ENCODE measurements around the gene DENND1C. TPM values are rescaled to one million over a fixed set of nuclear protein-coding genes. Genes with fewer than 3 reads are reported as not detected.

DENND1C gene
- total and polyA plus RNA-seq, 8 donors, result 6.7 to 22.1 (median 18.8) TPM

DNA sequence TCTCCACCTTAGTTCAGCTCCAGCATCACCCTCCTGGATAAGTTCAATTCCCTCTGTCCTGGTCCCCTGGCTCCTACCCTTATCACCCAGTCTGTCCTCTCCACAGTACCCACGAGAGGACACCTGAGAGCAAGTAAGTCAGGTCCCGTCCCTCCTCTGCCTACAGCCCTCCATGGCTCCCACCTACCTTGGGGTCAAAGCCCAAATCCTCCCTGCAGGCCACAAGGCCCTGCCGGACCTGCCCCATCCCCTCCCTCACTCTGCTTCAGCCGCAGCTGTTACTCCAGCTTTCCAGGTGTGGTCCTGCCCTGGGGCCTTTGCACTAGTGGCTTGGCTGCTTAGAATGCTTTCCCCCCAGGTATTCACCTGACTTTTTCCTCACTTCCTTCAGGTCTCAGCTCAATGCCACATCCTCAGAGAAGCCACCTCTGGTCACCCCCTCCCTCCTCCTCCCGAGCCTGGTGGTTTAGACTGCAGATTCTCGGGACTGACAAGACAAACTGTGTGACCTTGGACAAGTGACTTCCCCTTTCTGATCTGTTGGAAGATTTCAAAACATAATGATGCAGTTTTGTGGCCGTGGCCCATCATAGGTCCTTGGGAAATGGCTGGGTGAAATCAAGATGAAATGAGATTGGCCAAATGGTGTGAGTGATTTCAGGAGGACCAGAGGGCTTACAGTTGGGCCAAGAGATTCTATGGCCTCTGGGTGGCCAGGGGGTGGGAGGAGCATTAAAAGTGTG lies 16.9 kb upstream of the DENND1C start:
- ATAC-seq (no peak), DNase-seq (no peak)
- TF ChIP-seq, protein P1, sequence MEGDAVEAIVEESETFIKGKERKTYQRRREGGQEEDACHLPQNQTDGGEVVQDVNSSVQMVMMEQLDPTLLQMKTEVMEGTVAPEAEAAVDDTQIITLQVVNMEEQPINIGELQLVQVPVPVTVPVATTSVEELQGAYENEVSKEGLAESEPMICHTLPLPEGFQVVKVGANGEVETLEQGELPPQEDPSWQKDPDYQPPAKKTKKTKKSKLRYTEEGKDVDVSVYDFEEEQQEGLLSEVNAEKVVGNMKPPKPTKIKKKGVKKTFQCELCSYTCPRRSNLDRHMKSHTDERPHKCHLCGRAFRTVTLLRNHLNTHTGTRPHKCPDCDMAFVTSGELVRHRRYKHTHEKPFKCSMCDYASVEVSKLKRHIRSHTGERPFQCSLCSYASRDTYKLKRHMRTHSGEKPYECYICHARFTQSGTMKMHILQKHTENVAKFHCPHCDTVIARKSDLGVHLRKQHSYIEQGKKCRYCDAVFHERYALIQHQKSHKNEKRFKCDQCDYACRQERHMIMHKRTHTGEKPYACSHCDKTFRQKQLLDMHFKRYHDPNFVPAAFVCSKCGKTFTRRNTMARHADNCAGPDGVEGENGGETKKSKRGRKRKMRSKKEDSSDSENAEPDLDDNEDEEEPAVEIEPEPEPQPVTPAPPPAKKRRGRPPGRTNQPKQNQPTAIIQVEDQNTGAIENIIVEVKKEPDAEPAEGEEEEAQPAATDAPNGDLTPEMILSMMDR (IDR thresholded peaks at IDR 0.05), result no peak
- intact Hi-C loops (cut with DNase I), result no loop called here
- Histone ChIP-seq H3K36me3 (no peaks in the 10 kb centered on the region), H3K9me3 (no peaks in the 10 kb centered on the region), H3K27me3 (peaks cover 23 to 47% of the 10 kb centered on the region in 2 donors), H3K4me1 (peaks cover 6 to 11% of the 10 kb centered on the region in 2 donors), H3K27ac (no peak overlapping the region), H3K4me3 (no peak overlapping the region)

DNA sequence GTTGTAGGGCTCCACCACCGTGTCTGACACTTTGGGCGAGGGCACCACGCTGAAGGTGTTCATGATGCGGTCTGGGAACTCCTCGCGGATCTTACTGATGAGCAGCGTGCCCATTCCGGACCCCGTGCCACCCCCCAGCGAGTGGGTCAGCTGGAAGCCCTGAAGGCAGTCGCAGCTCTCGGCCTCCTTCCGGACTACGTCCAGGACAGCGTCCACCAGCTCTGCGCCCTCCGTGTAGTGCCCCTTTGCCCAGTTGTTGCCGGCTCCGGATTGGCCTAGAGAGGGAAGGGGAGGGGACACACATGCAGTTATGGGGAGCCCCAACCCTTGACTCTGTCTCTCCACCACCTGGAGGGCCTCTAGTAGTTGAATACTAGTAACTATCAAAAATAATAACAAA lies 14.4 kb upstream of the DENND1C start:
- intact Hi-C loops (cut with DNase I), result no loop called here
- ATAC-seq, result no peak
- TF ChIP-seq, protein P1 (IDR thresholded peaks at IDR 0.05), result no peak
- peaks cover 0 to 7% of the 10 kb centered on the region in 2 donors for H3K9me3 ChIP-seq
- H3K4me3 ChIP-seq, result no peak overlapping the region
- H3K27me3 ChIP-seq, result peaks cover 3 to 22% of the 10 kb centered on the region in 2 donors
- no peak for DNase-seq
- H3K36me3 ChIP-seq, result no peaks in the 10 kb centered on the region
- H3K27ac ChIP-seq, result no peak overlapping the region
- H3K4me1 ChIP-seq, result no peaks in the 10 kb centered on the region

GRCh38 chr19:6494438-6495036 lies 12.9 kb upstream of the DENND1C start:
- DNase-seq, result no peak
- Histone ChIP-seq H3K4me1 (no peaks in the 10 kb centered on the region), H3K4me3 (no peak overlapping the region), H3K9me3 (peaks cover 0 to 7% of the 10 kb centered on the region in 2 donors), H3K36me3 (no peaks in the 10 kb centered on the region), H3K27ac (no peak overlapping the region), H3K27me3 (peaks cover 0 to 8% of the 10 kb centered on the region in 2 donors)
- intact Hi-C loops (cut with DNase I), result no loop called here
- TF ChIP-seq, protein P1 (IDR thresholded peaks at IDR 0.05), result no peak
- no peak for ATAC-seq

DNA sequence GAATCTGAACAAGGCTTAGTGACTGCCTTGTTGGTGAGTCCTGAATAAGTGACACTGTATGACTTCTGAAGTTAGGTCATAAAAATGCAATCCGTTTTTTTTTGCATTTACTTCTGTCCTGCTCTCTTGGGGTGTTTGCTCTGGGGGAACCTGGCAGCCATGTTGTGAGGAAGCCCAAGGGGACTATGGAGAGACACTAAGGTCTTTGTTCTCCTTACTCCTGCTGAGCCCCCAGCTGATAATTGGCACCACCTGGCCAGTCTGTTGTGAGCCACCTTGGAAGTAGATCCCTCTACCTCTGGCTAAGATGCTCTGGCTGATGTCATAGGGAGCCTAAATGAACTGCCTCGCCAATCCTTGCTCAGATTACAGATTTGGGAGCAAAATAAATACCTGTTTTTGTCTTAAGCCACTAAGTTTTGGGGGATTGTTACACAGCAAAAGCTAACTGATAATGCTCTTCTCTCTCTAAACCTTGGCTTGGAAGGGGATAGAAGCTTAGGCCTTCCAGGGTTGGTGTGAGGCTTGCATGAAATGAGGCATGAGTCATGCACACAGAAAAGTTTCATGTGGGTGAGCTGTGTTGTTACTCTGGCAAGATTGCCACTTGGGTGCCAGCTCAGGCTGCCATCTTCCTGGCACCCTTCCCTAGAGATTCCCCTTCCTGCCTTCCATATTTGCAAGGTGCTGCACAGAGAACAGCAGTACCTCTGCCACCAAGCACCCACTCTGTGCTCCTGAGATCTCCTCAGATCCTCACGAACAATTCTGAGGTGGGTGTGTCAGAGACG lies 10.4 kb upstream of the DENND1C start:
- intact Hi-C loops (cut with DNase I), result no loop called here
- no peaks in the 10 kb centered on the region for H3K36me3 ChIP-seq
- H3K4me1 ChIP-seq, result no peaks in the 10 kb centered on the region
- no peaks in the 10 kb centered on the region for H3K27me3 ChIP-seq
- no peak overlapping the region for H3K4me3 ChIP-seq
- H3K9me3 ChIP-seq, result peaks cover 0 to 7% of the 10 kb centered on the region in 2 donors
- H3K27ac ChIP-seq, result no peak overlapping the region
- DNase-seq (no peak), ATAC-seq (no peak)
- TF ChIP-seq, protein P1 (IDR thresholded peaks at IDR 0.05), result no peak

GRCh38 chr19:6490134-6490533 lies 8.5 kb upstream of the DENND1C start:
- Histone ChIP-seq H3K27me3 (no peaks in the 10 kb centered on the region), H3K4me3 (no peak overlapping the region), H3K4me1 (no peaks in the 10 kb centered on the region), H3K9me3 (peaks cover 0 to 7% of the 10 kb centered on the region in 2 donors), H3K27ac (no peak overlapping the region), H3K36me3 (no peaks in the 10 kb centered on the region)
- intact Hi-C loops (cut with DNase I), result no loop called here
- no peak for DNase-seq
- TF ChIP-seq, protein P1 (IDR thresholded peaks at IDR 0.05), result no peak
- ATAC-seq, result no peak

All from left lung (tissue), 10 donors.